ENCODE measurements around the gene NKIRAS1.

- TF ChIP-seq, protein P1, sequence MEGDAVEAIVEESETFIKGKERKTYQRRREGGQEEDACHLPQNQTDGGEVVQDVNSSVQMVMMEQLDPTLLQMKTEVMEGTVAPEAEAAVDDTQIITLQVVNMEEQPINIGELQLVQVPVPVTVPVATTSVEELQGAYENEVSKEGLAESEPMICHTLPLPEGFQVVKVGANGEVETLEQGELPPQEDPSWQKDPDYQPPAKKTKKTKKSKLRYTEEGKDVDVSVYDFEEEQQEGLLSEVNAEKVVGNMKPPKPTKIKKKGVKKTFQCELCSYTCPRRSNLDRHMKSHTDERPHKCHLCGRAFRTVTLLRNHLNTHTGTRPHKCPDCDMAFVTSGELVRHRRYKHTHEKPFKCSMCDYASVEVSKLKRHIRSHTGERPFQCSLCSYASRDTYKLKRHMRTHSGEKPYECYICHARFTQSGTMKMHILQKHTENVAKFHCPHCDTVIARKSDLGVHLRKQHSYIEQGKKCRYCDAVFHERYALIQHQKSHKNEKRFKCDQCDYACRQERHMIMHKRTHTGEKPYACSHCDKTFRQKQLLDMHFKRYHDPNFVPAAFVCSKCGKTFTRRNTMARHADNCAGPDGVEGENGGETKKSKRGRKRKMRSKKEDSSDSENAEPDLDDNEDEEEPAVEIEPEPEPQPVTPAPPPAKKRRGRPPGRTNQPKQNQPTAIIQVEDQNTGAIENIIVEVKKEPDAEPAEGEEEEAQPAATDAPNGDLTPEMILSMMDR (tag by site-specific recombination; IDR thresholded peaks at IDR 0.05) = no peak
- TF ChIP-seq ZNF398 (tag by site-specific recombination; IDR thresholded peaks at IDR 0.05) = no peak
- TF ChIP-seq MYNN (tag by site-specific recombination; IDR thresholded peaks at IDR 0.05; ENCODE audit: borderline replicate concordance) = no peak
- TF ChIP-seq ZNF140 (tag by site-specific recombination; IDR thresholded peaks at IDR 0.05) = no peak
- TF ChIP-seq ZBTB17 (tag by site-specific recombination; IDR thresholded peaks at IDR 0.05) = no peak
- TF ChIP-seq ZNF274 (IDR thresholded peaks at IDR 0.05; ENCODE audit: low read length) = no peak
- no peak for TF ChIP-seq ZNF274 (tag by site-specific recombination; IDR thresholded peaks at IDR 0.05; ENCODE audit: borderline replicate concordance)
- TF ChIP-seq, protein P2, sequence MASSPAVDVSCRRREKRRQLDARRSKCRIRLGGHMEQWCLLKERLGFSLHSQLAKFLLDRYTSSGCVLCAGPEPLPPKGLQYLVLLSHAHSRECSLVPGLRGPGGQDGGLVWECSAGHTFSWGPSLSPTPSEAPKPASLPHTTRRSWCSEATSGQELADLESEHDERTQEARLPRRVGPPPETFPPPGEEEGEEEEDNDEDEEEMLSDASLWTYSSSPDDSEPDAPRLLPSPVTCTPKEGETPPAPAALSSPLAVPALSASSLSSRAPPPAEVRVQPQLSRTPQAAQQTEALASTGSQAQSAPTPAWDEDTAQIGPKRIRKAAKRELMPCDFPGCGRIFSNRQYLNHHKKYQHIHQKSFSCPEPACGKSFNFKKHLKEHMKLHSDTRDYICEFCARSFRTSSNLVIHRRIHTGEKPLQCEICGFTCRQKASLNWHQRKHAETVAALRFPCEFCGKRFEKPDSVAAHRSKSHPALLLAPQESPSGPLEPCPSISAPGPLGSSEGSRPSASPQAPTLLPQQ (tag by site-specific recombination; IDR thresholded peaks at IDR 0.05) = no peak
Measured at GRCh38 chr3:23931597-23931996, 14.8 kb upstream of the NKIRAS1 start.
